DOHH2 (cell line): ENCODE results near the gene GFY.

Experiments used
- H3F3A ChIP-seq: fragments of 200-600 bp; sonication (generic), shearing (Covaris generic); 2 replicates; pipeline ENCODE4 v1.6.0; 2016; ENCODE audit warnings: antibody characterized with exemption, mild to moderate bottlenecking; ENCODE audit not compliant: control insufficient read depth, insufficient read depth
- H3K27ac ChIP-seq: fragments of 200-600 bp; sonication (generic); 2 replicates; pipeline ENCODE4 v1.5.1; 2014; ENCODE audit warnings: low read depth, mild to moderate bottlenecking, low read length, moderate library complexity
- H3K27me3 ChIP-seq: fragments of 200-600 bp; sonication (generic); 2 replicates; pipeline ENCODE4 v1.6.1; 2014; ENCODE audit warnings: mild to moderate bottlenecking, low read length, mixed read lengths; ENCODE audit not compliant: control insufficient read depth
- H3K36me3 ChIP-seq: fragments of 200-600 bp; sonication (generic); 2 replicates; pipeline ENCODE4 v1.6.1; 2014; ENCODE audit warnings: mild to moderate bottlenecking, low read length, moderate library complexity, mixed read lengths; ENCODE audit not compliant: control insufficient read depth
- H3K4me1 ChIP-seq: fragments of 200-600 bp; sonication (generic); 2 replicates; pipeline ENCODE4 v1.6.1; 2014; ENCODE audit warnings: mild to moderate bottlenecking, low read length, mixed read lengths; ENCODE audit not compliant: control insufficient read depth
- H3K4me2 ChIP-seq: fragments of 200-600 bp; sonication (generic); 2 replicates; pipeline ENCODE4 v1.6.0; 2014; ENCODE audit warnings: mild to moderate bottlenecking, low read length, moderate library complexity
- H3K4me3 ChIP-seq: fragments of 200-600 bp; sonication (generic); 2 replicates; pipeline ENCODE4 v1.5.1; 2014; ENCODE audit warnings: mild to moderate bottlenecking, low read length, mixed read lengths
- H3K79me2 ChIP-seq: fragments of 200-600 bp; sonication (generic); 2 replicates; pipeline ENCODE4 v1.6.1; 2014; ENCODE audit warnings: mild to moderate bottlenecking, low read length, mixed read lengths; ENCODE audit not compliant: control insufficient read depth
- H3K9me2 ChIP-seq: fragments of 200-600 bp; sonication (generic); replicated peaks from 2 replicates; pipeline ENCODE4 v1.6.1; 2014; ENCODE audit warnings: mild to moderate bottlenecking, low read length, mixed read lengths; ENCODE audit not compliant: control insufficient read depth
- H3K9me3 ChIP-seq: fragments of 200-600 bp; sonication (generic); 2 replicates; pipeline ENCODE4 v1.6.1; 2014; ENCODE audit warnings: antibody characterized with exemption, low read length, mixed read lengths; ENCODE audit not compliant: control insufficient read depth, insufficient read depth
- H4K20me1 ChIP-seq: fragments of 200-600 bp; sonication (generic); 2 replicates; pipeline ENCODE4 v1.6.0; 2014; ENCODE audit warnings: low read depth, mild to moderate bottlenecking, antibody characterized with exemption, low read length, moderate library complexity; ENCODE audit not compliant: control insufficient read depth, insufficient read depth
- EZH2phosphoT487 ChIP-seq: fragments of 200-600 bp; sonication (generic); IDR thresholded peaks from 2 replicates; pipeline ENCODE4 v1.6.1; 2017; ENCODE audit warnings: borderline replicate concordance, mild to moderate bottlenecking, antibody characterized with exemption, low read length, moderate library complexity, mixed read lengths
- TF ChIP-seq, protein P1 (sequence below): fragments of 200-600 bp; sonication (generic); IDR thresholded peaks from one replicate; pipeline ENCODE4 v1.5.1; 2014; ENCODE audit warnings: antibody characterized with exemption, mild to moderate bottlenecking, low read depth, low read length; ENCODE audit not compliant: poor library complexity, severe bottlenecking

GFY gene, protein sequence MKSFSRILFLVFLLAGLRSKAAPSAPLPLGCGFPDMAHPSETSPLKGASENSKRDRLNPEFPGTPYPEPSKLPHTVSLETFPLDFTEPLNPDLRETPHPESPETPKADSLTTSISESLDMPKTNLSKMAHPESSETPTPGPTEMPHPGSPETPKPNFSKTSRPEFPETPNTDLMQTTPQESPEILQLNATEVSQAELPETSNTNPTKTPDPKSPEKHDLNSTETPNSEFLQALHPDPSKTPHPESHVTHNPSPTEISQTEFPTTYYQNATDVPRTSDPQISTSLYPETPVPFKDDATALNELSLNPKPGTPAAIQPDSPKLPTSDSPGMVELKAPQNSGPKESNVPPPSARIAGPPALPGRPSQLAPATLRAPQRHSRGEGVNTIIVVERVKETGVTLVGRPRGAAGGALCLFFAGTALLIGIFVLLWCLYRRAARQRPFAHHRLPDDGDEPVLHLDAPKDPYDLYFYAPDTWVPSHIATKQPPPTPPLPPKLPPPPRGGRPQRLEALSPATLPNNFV

DNA sequence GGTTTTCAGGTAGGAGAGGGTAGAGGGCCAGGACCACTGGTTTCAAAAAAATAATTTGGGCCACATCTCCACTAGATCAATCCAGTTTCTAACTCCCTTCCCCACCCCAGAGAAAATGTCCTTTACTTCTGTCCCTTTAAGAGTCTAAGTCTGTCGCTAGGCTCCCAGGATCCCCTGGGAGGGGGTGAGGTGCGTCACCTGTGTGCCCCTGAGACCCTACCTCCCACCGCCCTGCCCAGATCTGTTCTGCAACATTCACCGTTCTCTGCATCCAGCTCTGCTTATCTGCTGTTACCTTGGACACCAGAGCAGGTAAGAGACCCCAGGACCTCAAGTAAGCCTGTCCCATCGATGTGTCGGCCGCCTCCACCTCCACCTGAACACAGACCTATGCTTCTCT, at the start of gene GFY:
Gene GFY, plus strand, starts transcription at position 211 of the 400 bp plus-strand sequence. CDS start 1,043 bp downstream, outside the sequence.
- Histone ChIP-seq H3K36me3 (no peaks in the 10 kb centered on the region), H3K9me2 (no peaks in the 10 kb centered on the region), H3K79me2 (no peaks in the 10 kb centered on the region), H3K27ac (no peak within 1 kb of the TSS), H3F3A (peaks cover 7% of the 10 kb centered on the region; the same call in 1 of the 2 replicates), H3K4me2 (peak within 1 kb of the TSS; percentile 23; the same call in 1 of the 2 replicates), H3K4me3 (no peak within 1 kb of the TSS), H3K9me3 (no peaks in the 10 kb centered on the region), H4K20me1 (no peaks in the 10 kb centered on the region), H3K4me1 (peaks cover 47% of the 10 kb centered on the region), H3K27me3 (peaks cover 89% of the 10 kb centered on the region)
- TF ChIP-seq, protein P1, sequence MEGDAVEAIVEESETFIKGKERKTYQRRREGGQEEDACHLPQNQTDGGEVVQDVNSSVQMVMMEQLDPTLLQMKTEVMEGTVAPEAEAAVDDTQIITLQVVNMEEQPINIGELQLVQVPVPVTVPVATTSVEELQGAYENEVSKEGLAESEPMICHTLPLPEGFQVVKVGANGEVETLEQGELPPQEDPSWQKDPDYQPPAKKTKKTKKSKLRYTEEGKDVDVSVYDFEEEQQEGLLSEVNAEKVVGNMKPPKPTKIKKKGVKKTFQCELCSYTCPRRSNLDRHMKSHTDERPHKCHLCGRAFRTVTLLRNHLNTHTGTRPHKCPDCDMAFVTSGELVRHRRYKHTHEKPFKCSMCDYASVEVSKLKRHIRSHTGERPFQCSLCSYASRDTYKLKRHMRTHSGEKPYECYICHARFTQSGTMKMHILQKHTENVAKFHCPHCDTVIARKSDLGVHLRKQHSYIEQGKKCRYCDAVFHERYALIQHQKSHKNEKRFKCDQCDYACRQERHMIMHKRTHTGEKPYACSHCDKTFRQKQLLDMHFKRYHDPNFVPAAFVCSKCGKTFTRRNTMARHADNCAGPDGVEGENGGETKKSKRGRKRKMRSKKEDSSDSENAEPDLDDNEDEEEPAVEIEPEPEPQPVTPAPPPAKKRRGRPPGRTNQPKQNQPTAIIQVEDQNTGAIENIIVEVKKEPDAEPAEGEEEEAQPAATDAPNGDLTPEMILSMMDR = no peak
- TF ChIP-seq EZH2phosphoT487 = no peak

DNA sequence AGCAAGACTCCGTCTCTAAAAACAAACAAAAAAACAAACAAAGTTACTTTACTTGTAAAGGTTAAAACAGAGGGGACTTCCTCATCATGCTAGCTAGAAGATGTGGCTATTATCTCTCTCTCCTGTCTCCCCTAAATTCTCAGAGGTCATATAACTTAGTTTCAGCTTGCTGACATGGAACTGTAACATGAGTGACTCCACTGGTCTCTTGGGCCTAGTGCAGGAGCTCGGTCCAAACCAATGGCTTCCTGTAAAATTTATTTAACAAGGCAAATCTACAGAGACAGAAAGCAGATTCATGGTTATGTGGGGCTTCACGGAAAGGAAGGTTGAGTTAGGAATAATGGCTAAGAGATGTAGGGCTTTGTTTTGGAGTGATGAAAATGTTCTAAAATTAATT, 46.7 kb upstream of the GFY start:
- peaks cover 11% of the 10 kb centered on the region for H3K4me1 ChIP-seq
- H3K4me3 ChIP-seq = no peak overlapping the region
- H4K20me1 ChIP-seq = no peaks in the 10 kb centered on the region
- H3K79me2 ChIP-seq = no peaks in the 10 kb centered on the region
- peaks cover 6% of the 10 kb centered on the region; the same call in 1 of the 2 replicates for H3K27me3 ChIP-seq
- H3K9me2 ChIP-seq = no peaks in the 10 kb centered on the region
- H3K27ac ChIP-seq = no peak overlapping the region
- no peaks in the 10 kb centered on the region for H3K36me3 ChIP-seq
- H3F3A ChIP-seq = no peaks in the 10 kb centered on the region
- TF ChIP-seq, protein P1 = no peak
- TF ChIP-seq EZH2phosphoT487 = no peak
- no peak overlapping the region for H3K4me2 ChIP-seq
- H3K9me3 ChIP-seq = no peaks in the 10 kb centered on the region

DNA sequence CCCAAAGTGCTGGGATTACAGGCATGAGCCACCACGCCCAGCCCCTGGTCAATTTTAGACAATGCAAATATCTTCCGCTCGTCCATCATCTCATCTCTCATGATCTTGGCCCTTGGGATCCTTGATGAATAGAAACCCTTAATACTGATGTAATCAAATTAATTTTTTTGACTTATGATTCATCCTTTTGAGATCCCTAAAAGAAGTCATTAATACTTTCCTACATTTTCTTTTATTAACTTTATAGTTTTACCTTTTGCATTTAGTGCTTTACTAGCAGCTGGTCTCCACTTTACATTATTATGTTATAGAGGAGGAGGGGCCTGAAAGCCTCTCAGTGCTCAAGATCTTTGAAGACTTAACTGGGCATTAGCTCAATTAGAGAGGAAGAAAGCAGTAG, 44.8 kb upstream of the GFY start:
- H3K4me1 ChIP-seq = 0 out of 2 replicates have a peak, but pooled peaks cover 3% of the 10 kb centered on the region
- no peaks in the 10 kb centered on the region for H4K20me1 ChIP-seq
- no peaks in the 10 kb centered on the region for H3K36me3 ChIP-seq
- no peaks in the 10 kb centered on the region for H3K79me2 ChIP-seq
- no peak overlapping the region for H3K4me3 ChIP-seq
- H3K27me3 ChIP-seq = 0 out of 2 replicates have a peak, but pooled peaks cover 3% of the 10 kb centered on the region
- no peak overlapping the region for H3K27ac ChIP-seq
- no peak overlapping the region for H3K4me2 ChIP-seq
- no peak for TF ChIP-seq EZH2phosphoT487
- TF ChIP-seq, protein P1 = no peak
- H3K9me2 ChIP-seq = no peaks in the 10 kb centered on the region
- H3K9me3 ChIP-seq = no peaks in the 10 kb centered on the region
- no peaks in the 10 kb centered on the region for H3F3A ChIP-seq
